Hepatocyte (in vitro differentiated cells): ENCODE measurements around the gene EHBP1L1.

Experiments used
- EZH2phosphoT487 ChIP-seq: fragments of 200-600 bp; sonication (generic); IDR thresholded peaks from one replicate; pipeline ENCODE4 v1.6.1; 2018; ENCODE audit warnings: antibody characterized with exemption, mild to moderate bottlenecking, low read depth, moderate library complexity; ENCODE audit not compliant: unreplicated experiment, severe bottlenecking
- TF ChIP-seq, protein P1 (sequence below): fragments of 200-600 bp; sonication (generic); IDR thresholded peaks from 2 replicates; pipeline ENCODE4 v1.5.1; 2016; ENCODE audit warnings: antibody characterized with exemption, mild to moderate bottlenecking; ENCODE audit not compliant: poor library complexity

DNA sequence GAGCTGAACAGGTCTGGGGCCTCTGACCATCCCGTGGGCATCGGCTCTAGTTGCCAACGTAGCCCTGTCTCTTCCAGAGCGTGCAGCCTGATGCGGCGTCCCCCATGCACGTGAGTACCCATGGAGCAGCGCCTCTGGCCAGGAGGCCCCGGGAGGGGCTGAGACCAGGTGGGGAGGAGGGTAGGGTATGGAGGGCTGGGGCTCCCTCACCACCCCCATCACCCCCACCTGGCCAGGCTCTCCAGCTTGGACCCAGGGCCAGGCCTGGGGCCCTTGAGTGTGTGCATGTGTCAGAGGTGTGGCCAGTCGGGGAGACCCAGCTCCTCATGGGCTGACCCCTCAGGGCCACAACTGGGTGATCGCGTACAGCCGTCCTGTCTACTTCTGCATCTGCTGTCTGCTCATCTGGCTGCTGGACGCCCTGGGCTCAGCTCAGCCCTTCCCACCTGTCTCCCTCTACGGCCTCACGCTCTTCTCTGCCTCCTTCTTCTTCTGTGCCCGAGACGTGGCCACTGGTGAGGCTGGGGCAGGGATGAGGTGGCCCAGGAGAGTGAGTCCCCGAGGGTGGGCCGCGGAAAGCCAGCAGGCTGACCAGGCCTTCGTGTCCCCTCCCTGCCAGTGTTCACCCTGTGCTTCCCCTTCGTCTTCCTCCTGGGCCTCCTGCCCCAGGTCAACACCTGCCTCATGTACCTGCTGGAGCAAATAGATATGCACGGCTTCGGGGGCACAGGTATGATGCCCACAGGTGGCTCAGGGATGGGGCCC is 48.2 kb downstream of the EHBP1L1 start:
- TF ChIP-seq, protein P1, sequence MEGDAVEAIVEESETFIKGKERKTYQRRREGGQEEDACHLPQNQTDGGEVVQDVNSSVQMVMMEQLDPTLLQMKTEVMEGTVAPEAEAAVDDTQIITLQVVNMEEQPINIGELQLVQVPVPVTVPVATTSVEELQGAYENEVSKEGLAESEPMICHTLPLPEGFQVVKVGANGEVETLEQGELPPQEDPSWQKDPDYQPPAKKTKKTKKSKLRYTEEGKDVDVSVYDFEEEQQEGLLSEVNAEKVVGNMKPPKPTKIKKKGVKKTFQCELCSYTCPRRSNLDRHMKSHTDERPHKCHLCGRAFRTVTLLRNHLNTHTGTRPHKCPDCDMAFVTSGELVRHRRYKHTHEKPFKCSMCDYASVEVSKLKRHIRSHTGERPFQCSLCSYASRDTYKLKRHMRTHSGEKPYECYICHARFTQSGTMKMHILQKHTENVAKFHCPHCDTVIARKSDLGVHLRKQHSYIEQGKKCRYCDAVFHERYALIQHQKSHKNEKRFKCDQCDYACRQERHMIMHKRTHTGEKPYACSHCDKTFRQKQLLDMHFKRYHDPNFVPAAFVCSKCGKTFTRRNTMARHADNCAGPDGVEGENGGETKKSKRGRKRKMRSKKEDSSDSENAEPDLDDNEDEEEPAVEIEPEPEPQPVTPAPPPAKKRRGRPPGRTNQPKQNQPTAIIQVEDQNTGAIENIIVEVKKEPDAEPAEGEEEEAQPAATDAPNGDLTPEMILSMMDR, result no peak
- TF ChIP-seq EZH2phosphoT487, result no peak
